HG02885 (cell line): ENCODE data around the gene CPT1C.

Experiments used
- ATAC-seq: cut with Tn5 transposase; IDR thresholded peaks from one replicate; pipeline ENCODE4 v1.9.1; 2021; ENCODE audit warnings: mild to moderate bottlenecking; ENCODE audit not compliant: unreplicated experiment, poor library complexity

The CPT1C gene

GRCh38 chr19:49746206-49746958, 55.5 kb downstream of the CPT1C start:
- ATAC-seq, result no peak

GRCh38 chr19:49749055-49749716, 58.3 kb downstream of the CPT1C start:
- no peak for ATAC-seq

GRCh38 chr19:49749771-49750170, 58.9 kb downstream of the CPT1C start:
- ATAC-seq, result no peak

- no peak for ATAC-seq
These were observed 61.8 kb downstream of the CPT1C start for GRCh38 chr19:49752701-49753100.

- ATAC-seq, result no peak
These were observed 65.0 kb downstream of the CPT1C start for GRCh38 chr19:49755956-49756355.

GRCh38 chr19:49758292-49758691, 67.4 kb downstream of the CPT1C start:
- no peak for ATAC-seq

GRCh38 chr19:49761249-49761624, 70.3 kb downstream of the CPT1C start:
- ATAC-seq, result no peak

GRCh38 chr19:49761625-49762311, 70.9 kb downstream of the CPT1C start:
- no peak for ATAC-seq

- ATAC-seq, result no peak
These were observed 72.3 kb downstream of the CPT1C start, which contains the start of gene TSKS for GRCh38 chr19:49763230-49763629. Gene TSKS (minus strand): TSS chr19:49763306. CDS start chr19:49763247, 59 bp downstream.
